Naive B cell (primary cell): ENCODE data around the gene VPREB3. TPM values are rescaled to one million over a fixed set of nuclear protein-coding genes. Genes with fewer than 3 reads are reported as not detected.

Experiments
- ATAC-seq, 2 donors: fragments of 150-1000 bp; cut with Tn5 transposase; 2 replicates each; pipeline ENCODE4 v1.10.0; 2021; ENCODE audit warnings: low read depth in 2 of 2, mild to moderate bottlenecking in 2 of 2, moderate library complexity in 2 of 2
- DNase-seq: peaks from one replicate; pipeline ENCODE4 v3.0.0; 2022
- H3K27ac Mint-ChIP-seq, 6 donors: one replicate each; pipeline ENCODE4 v1.8.0; 2020 to 2022; ENCODE audit warnings: mild to moderate bottlenecking in 6 of 6, mixed read lengths in 6 of 6, moderate library complexity in 5 of 6, inconsistent platforms in 2 of 6
- H3K27me3 Mint-ChIP-seq, 3 donors: one replicate each; pipeline ENCODE4 v1.8.0; 2021 to 2022; ENCODE audit warnings: mixed read lengths in 3 of 3, mild to moderate bottlenecking in 1 of 3
- H3K36me3 Mint-ChIP-seq, 2 donors: one replicate each; pipeline ENCODE4 v1.8.0; 2020 to 2022; ENCODE audit warnings: mixed read lengths in 2 of 2, inconsistent platforms in 1 of 2, mild to moderate bottlenecking in 1 of 2
- H3K4me1 Mint-ChIP-seq, 3 donors: one replicate each; pipeline ENCODE4 v1.8.0; 2020 to 2022; ENCODE audit warnings: mixed read lengths in 3 of 3, inconsistent platforms in 1 of 3, mild to moderate bottlenecking in 1 of 3, moderate library complexity in 1 of 3
- H3K4me3 Mint-ChIP-seq, 8 donors: one replicate each; pipeline ENCODE4 v1.8.0; 2020 to 2022; ENCODE audit warnings: mild to moderate bottlenecking in 8 of 8, mixed read lengths in 8 of 8, moderate library complexity in 8 of 8, inconsistent platforms in 2 of 8
- H3K9me3 Mint-ChIP-seq, 7 donors: one replicate each; pipeline ENCODE4 v1.8.0; 2020 to 2022; ENCODE audit warnings: mixed read lengths in 7 of 7, mild to moderate bottlenecking in 5 of 7, inconsistent platforms in 2 of 7, moderate library complexity in 1 of 7
- polyA plus RNA-seq, 6 donors: library from polyadenylated mRNA; unstranded; fragments of 300-500 nt; fragmentation: Illumina TruSeq; gene quantifications; one replicate each; pipeline ENCODE4 v1.2.3, GENCODE V29; 2021; ENCODE audit warnings: low read depth in 6 of 6

VPREB3 gene
- polyA plus RNA-seq, 6 donors from 2014 or later, result 910 to 1,673 (median 1,335) TPM

DNA sequence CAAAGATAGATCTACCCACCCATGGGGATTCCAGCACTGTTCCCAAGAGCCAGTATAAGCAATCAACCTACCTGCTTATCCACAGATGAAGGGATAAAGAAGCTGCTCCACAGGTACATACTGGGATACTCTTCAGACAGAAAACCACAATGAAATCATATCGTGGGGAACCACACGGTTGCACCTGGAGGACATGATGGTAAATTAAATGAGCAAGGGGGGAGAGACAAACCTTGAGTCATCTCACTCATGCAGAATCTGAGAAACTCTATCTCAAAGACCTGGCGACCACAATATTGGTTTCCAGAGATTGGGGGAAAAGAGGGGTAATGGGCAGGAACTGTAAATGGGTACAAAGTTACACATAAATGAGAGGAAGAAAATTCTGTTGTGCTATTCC is 48.9 kb downstream of the VPREB3 start:
- H3K36me3 Mint-ChIP-seq, result peaks cover 35 to 55% of the 10 kb centered on the region in 2 donors
- DNase-seq (no peak), ATAC-seq (no peak)
- peaks cover 5 to 20% (median 14%) of the 10 kb centered on the region in 3 donors for H3K4me1 Mint-ChIP-seq
- H3K9me3 Mint-ChIP-seq, result no peaks in the 10 kb centered on the region
- H3K4me3 Mint-ChIP-seq, result no peak overlapping the region
- H3K27ac Mint-ChIP-seq, result peak overlapping the region in 1 of 6 donors; percentile 68
- H3K27me3 Mint-ChIP-seq, result no peaks in the 10 kb centered on the region

DNA sequence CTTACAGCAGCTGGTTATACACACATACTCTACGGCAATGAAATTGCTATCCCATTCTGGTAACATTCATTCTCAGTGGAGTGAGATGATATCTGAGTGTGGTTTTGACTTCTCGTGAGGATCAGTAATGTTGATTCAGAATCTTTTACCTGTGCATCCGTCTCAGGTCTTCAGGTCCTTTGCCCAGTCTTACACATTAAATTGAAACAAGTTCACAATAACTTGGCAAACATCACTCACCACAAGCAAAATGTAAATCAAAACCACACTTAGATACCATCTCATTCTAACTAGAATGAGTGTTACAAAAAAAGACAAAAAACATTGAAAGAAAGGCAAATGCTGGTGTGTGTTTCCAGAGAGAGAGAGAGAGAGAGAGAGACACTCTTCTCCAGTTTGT is 49.4 kb downstream of the VPREB3 start:
- Mint-ChIP-seq H3K27ac (peak overlapping the region in 1 of 6 donors; percentile 16), H3K4me3 (no peak overlapping the region), H3K4me1 (peaks cover 5 to 20% (median 14%) of the 10 kb centered on the region in 3 donors), H3K27me3 (no peaks in the 10 kb centered on the region), H3K9me3 (no peaks in the 10 kb centered on the region), H3K36me3 (peaks cover 33 to 55% of the 10 kb centered on the region in 2 donors)
- ATAC-seq (no peak), DNase-seq (no peak)

DNA sequence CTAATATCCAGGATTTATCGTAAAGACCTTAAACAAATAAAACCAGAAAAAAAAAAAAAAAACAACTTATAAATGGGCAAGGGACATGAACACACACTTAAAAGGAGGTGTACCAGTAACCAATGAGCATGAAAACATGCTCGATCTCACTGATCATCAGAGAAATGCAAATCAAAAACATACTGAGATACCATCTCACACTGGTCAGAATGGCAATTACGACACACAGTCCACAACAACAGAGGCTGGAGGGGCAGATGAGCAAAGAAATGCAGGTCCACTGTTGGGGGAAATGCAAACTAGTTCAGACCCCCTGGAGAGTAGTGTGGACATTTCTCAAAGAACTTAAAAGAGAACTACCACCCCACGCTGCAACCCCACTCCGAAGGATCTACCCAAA is 50.2 kb downstream of the VPREB3 start:
- no peak for ATAC-seq
- Mint-ChIP-seq H3K27me3 (no peaks in the 10 kb centered on the region), H3K4me1 (peaks cover 5 to 20% (median 14%) of the 10 kb centered on the region in 3 donors), H3K27ac (no peak overlapping the region), H3K9me3 (no peaks in the 10 kb centered on the region), H3K4me3 (no peak overlapping the region), H3K36me3 (peaks cover 33 to 55% of the 10 kb centered on the region in 2 donors)
- no peak for DNase-seq

Other genes starting within 250 kb of the VPREB3 start
- not detected for gene IGLL1, start 174.1 kb downstream of the VPREB3 start, polyA plus RNA-seq
- gene DRICH1, start 122.1 kb downstream of the VPREB3 start, polyA plus RNA-seq, result under 1 TPM in 2 of 6 donors, not detected in 4; 0.21 to 0.23 TPM
- gene RGL4, start 63.4 kb downstream of the VPREB3 start, polyA plus RNA-seq, result 1 to 10 TPM in 5 of 6 donors, under 1 TPM in 1; 0.78 to 3.9 (median 1.9) TPM
- 1 to 10 TPM in 1 of 6 donors, under 1 TPM in 4, not detected in 1; 0.22 to 1.0 (median 0.47) TPM for gene ZNF70, start 3.3 kb downstream of the VPREB3 start, polyA plus RNA-seq
- 1 to 10 TPM in 2 of 6 donors, under 1 TPM in 2, not detected in 2; 0.13 to 4.9 (median 1.0) TPM for gene C22orf15, start 8.6 kb upstream of the VPREB3 start, polyA plus RNA-seq
- gene CHCHD10, start 13.5 kb upstream of the VPREB3 start, polyA plus RNA-seq, result 10 to 100 TPM; 36.3 to 65.9 (median 62.6) TPM
- gene MMP11, start 18.4 kb upstream of the VPREB3 start, polyA plus RNA-seq, result 10 to 100 TPM; 10.2 to 18.9 (median 14.2) TPM
- 10 to 100 TPM; 73.0 to 90.9 (median 78.1) TPM for gene SMARCB1, start 32.5 kb upstream of the VPREB3 start, polyA plus RNA-seq
- 10 to 100 TPM; 25.2 to 33.9 (median 26.4) TPM for gene DERL3, start 84.6 kb upstream of the VPREB3 start, polyA plus RNA-seq
- gene SLC2A11, start 103.5 kb upstream of the VPREB3 start, polyA plus RNA-seq, result 10 to 100 TPM in 4 of 6 donors, 1 to 10 TPM in 2; 7.0 to 15.9 (median 10.9) TPM
- 1,000 to 10,000 TPM in 2 of 6 donors, 100 to 1,000 TPM in 4; 853 to 1,113 (median 946) TPM for gene MIF, start 140.0 kb upstream of the VPREB3 start, polyA plus RNA-seq
- not detected for gene GSTT2B, start 206.8 kb upstream of the VPREB3 start, polyA plus RNA-seq
- 1 to 10 TPM in 5 of 6 donors, under 1 TPM in 1; 0.89 to 5.3 (median 1.3) TPM for gene DDTL, start 212.5 kb upstream of the VPREB3 start, polyA plus RNA-seq
- 100 to 1,000 TPM; 111 to 156 (median 127) TPM for gene DDT, start 220.0 kb upstream of the VPREB3 start, polyA plus RNA-seq
- gene GSTT2, start 225.7 kb upstream of the VPREB3 start, polyA plus RNA-seq, result not detected